MM.1S (cell line): Measurements from ENCODE around the gene PPP6R3.

ENCODE experiments used
- DNase-seq: peaks from one replicate; pipeline ENCODE4 v3.0.0-alpha.2; 2015
- H2AFZ ChIP-seq: fragments of 300-600 bp; sonication (generic); 2 replicates; pipeline ENCODE4 v1.6.0; 2016; ENCODE audit warnings: antibody characterized with exemption, low read length
- H3F3A ChIP-seq: fragments of 300-600 bp; sonication (generic); 2 replicates; pipeline ENCODE4 v1.6.1; 2016; ENCODE audit warnings: mild to moderate bottlenecking, antibody characterized with exemption, low read length, moderate library complexity, mixed read lengths; ENCODE audit not compliant: insufficient read depth
- H3K27ac ChIP-seq: fragments of 300-600 bp; sonication (generic); 2 replicates; pipeline ENCODE4 v1.5.1; 2016; ENCODE audit warnings: mild to moderate bottlenecking, low read length
- H3K27me3 ChIP-seq: fragments of 300-600 bp; sonication (generic); replicated peaks from 2 replicates; pipeline ENCODE4 v1.6.0; 2016; ENCODE audit warnings: low read length; ENCODE audit not compliant: insufficient read depth
- H3K36me3 ChIP-seq: fragments of 300-600 bp; sonication (generic); replicated peaks from 2 replicates; pipeline ENCODE4 v1.6.1; 2016; ENCODE audit warnings: mild to moderate bottlenecking, low read length, mixed read lengths; ENCODE audit not compliant: insufficient read depth
- H3K4me1 ChIP-seq: fragments of 300-600 bp; sonication (generic); 2 replicates; pipeline ENCODE4 v1.6.1; 2016; ENCODE audit warnings: low read length, mixed read lengths
- H3K4me2 ChIP-seq: fragments of 300-600 bp; sonication (generic); 2 replicates; pipeline ENCODE4 v1.6.0; 2016; ENCODE audit warnings: low read depth, low read length
- H3K4me3 ChIP-seq: fragments of 300-600 bp; sonication (generic); 2 replicates; pipeline ENCODE4 v1.5.1; 2016; ENCODE audit warnings: low read length, mixed read lengths
- H3K79me2 ChIP-seq: fragments of 300-600 bp; sonication (generic); 2 replicates; pipeline ENCODE4 v1.6.1; 2016; ENCODE audit warnings: mixed run types, low read length, mixed read lengths
- H3K9ac ChIP-seq: fragments of 300-600 bp; sonication (generic); 2 replicates; pipeline ENCODE4 v1.6.1; 2016; ENCODE audit warnings: low read length, mixed read lengths
- H3K9me2 ChIP-seq: fragments of 300-600 bp; sonication (generic); replicated peaks from 2 replicates; pipeline ENCODE4 v1.6.1; 2016; ENCODE audit warnings: mild to moderate bottlenecking, low read length, mixed read lengths; ENCODE audit not compliant: insufficient read depth
- H3K9me3 ChIP-seq: fragments of 300-600 bp; sonication (generic); replicated peaks from 2 replicates; pipeline ENCODE4 v1.6.1; 2016; ENCODE audit warnings: mild to moderate bottlenecking, low read length, mixed read lengths; ENCODE audit not compliant: insufficient read depth
- H4K20me1 ChIP-seq: fragments of 300-600 bp; sonication (generic); 2 replicates; pipeline ENCODE4 v1.6.1; 2016; ENCODE audit warnings: mild to moderate bottlenecking, low read length, moderate library complexity, mixed read lengths; ENCODE audit not compliant: insufficient read depth
- CTCF ChIP-seq: fragments of 300-600 bp; sonication (generic); IDR thresholded peaks from 2 replicates; pipeline ENCODE4 v1.5.1; 2016; ENCODE audit warnings: antibody characterized with exemption, low read length, mixed read lengths
- EZH2 ChIP-seq: fragments of 300-600 bp; sonication (generic); optimal IDR thresholded peaks from 2 replicates; pipeline ENCODE3; 2017; ENCODE audit warnings: low read depth, mild to moderate bottlenecking, antibody characterized with exemption, low read length, mixed read lengths
- EZH2phosphoT487 ChIP-seq: fragments of 300-600 bp; sonication (generic); IDR thresholded peaks from 2 replicates; pipeline ENCODE4 v1.6.1; 2018; ENCODE audit warnings: antibody characterized with exemption, low read length

PPP6R3 gene

DNA sequence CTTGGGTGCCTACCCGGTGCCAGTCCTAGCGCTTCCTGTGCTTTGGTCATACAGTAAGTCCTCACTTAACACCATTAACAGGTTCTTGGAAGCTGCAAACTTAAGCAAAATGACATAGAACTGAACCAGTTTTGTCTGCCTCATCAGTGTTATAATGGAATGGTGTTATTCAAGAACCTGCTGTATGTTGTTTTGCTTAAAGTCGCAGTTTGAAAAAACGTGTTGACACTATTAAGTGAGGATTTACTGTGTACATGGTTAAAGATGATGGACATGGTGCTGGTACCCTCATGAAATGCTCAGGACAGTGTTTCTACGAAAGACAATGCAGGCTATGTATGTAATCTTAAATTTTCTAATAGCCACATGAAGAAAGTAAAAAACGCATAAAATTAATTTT is 41.3 kb downstream of the PPP6R3 start:
- H3K79me2 ChIP-seq, result peaks cover 98% of the 10 kb centered on the region
- no peaks in the 10 kb centered on the region for H3F3A ChIP-seq
- H3K4me2 ChIP-seq, result no peak overlapping the region
- no peaks in the 10 kb centered on the region for H3K9me2 ChIP-seq
- no peak overlapping the region for H3K9ac ChIP-seq
- peaks cover 81% of the 10 kb centered on the region for H4K20me1 ChIP-seq
- no peaks in the 10 kb centered on the region for H3K27me3 ChIP-seq
- H2AFZ ChIP-seq, result no peak overlapping the region
- H3K27ac ChIP-seq, result no peak overlapping the region
- H3K4me1 ChIP-seq, result no peaks in the 10 kb centered on the region
- H3K36me3 ChIP-seq, result no peaks in the 10 kb centered on the region
- TF ChIP-seq EZH2 (no peak), CTCF (no peak), EZH2phosphoT487 (no peak)
- no peak overlapping the region for H3K4me3 ChIP-seq
- no peaks in the 10 kb centered on the region for H3K9me3 ChIP-seq
- no peak for DNase-seq

- TF ChIP-seq CTCF (no peak), EZH2 (no peak), EZH2phosphoT487 (no peak)
- Histone ChIP-seq H3K4me1 (no peaks in the 10 kb centered on the region), H3K79me2 (peaks cover 100% of the 10 kb centered on the region), H3K9me3 (no peaks in the 10 kb centered on the region), H2AFZ (no peak overlapping the region), H3K27me3 (no peaks in the 10 kb centered on the region), H3K4me2 (no peak overlapping the region), H4K20me1 (peaks cover 82% of the 10 kb centered on the region), H3K36me3 (no peaks in the 10 kb centered on the region), H3F3A (no peaks in the 10 kb centered on the region), H3K4me3 (no peak overlapping the region), H3K9me2 (no peaks in the 10 kb centered on the region), H3K27ac (no peak overlapping the region), H3K9ac (no peak overlapping the region)
- no peak for DNase-seq
Observed at GRCh38 chr11:68503251-68503687, 42.7 kb downstream of the PPP6R3 start.

DNA sequence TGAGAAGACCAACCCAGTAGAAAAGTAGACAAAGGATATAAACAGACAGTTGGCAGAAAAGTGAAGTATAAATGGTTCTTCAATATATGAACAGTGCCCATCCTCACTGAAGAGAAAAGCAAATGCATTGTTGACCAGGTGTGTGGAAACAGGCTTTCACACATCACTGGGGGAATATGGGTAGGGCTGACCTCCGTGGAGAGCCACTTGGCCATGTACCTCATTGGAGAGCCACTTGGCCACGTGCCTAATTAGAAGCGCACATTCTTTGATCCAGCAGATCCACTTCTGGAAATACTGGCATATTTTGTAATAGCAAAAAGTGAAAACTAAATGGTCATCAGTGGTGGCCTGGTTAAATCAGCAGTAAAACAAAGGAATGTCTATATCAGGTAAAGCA is 43.2 kb downstream of the PPP6R3 start:
- no peak overlapping the region for H3K4me3 ChIP-seq
- H3K9me3 ChIP-seq, result no peaks in the 10 kb centered on the region
- H3K9me2 ChIP-seq, result no peaks in the 10 kb centered on the region
- H3K27ac ChIP-seq, result no peak overlapping the region
- H2AFZ ChIP-seq, result no peak overlapping the region
- H3K4me2 ChIP-seq, result no peak overlapping the region
- H3K27me3 ChIP-seq, result no peaks in the 10 kb centered on the region
- no peaks in the 10 kb centered on the region for H3K36me3 ChIP-seq
- no peaks in the 10 kb centered on the region for H3F3A ChIP-seq
- no peaks in the 10 kb centered on the region for H3K4me1 ChIP-seq
- H4K20me1 ChIP-seq, result peaks cover 80% of the 10 kb centered on the region
- no peak overlapping the region for H3K9ac ChIP-seq
- no peak for TF ChIP-seq EZH2
- no peak for TF ChIP-seq CTCF
- no peak for TF ChIP-seq EZH2phosphoT487
- peaks cover 100% of the 10 kb centered on the region for H3K79me2 ChIP-seq
- no peak for DNase-seq
